GM18861 (cell line): ENCODE measurements around the gene VEGFB.
A peak's percentile ranks its signal among the peaks of the same experiment; 100 is the strongest.

Experiments used
- ATAC-seq: cut with Tn5 transposase; IDR thresholded peaks from one replicate; pipeline ENCODE4 v1.9.1; 2021; ENCODE audit not compliant: unreplicated experiment

VEGFB gene

DNA sequence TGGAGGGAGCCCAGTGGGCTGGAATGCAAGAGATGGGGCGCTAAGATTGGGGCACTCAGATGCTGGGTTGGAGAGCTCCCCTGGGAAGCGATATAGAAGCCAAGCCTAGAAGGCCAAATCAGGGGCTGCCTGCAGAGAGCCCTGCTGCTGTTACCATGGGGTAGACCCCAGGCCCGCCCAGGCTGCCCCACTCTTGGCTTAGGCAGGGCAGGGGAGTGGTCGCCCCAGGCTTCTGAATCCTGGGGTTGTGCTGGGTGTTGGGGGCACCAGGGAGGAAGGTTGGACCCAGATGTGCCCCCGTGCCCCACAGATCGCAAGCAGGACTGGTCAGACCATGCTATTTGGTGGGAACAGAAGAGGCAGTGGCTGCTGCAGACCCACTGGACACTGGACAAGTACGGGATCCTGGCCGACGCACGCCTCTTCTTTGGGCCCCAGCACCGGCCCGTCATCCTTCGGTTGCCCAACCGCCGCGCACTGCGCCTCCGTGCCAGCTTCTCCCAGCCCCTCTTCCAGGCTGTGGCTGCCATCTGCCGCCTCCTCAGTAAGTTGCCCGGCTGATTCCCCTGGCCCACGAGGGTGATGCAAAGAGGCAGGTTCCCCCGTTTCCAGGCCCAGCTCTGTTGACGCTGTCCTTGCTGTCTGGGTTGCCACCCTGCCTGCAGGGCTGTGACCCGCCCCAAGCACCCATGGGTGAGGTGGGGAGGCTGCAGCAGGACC is 23.9 kb upstream of the VEGFB start:
- no peak for ATAC-seq

DNA sequence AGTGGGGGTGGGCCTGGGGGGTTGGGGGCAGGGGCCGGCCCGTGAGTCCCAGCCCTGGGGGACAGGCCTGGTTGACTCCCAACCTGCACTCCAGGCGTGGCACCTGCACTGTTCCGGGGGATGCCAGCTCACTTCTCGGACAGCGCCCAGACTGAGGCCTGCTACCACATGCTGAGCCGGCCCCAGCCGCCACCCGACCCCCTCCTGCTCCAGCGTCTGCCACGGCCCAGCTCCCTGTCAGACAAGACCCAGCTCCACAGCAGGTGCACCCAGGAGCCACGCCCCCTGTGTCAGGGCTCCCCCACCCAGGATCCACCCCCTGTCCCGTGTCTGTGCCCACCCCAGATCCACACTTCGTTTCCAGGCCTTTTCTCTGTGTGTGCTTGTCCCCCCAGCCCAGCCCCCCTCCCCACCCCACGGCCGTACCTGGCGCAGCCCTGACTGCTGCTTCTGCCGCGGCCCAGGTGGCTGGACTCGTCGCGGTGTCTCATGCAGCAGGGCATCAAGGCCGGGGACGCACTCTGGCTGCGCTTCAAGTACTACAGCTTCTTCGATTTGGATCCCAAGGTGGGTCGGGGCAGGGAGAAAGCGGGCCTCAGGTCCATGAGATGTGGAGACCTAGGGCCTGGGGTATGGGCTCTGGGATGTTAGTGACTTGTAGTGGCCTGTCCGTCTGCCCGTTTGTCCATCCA is 23.1 kb upstream of the VEGFB start:
- ATAC-seq, result no peak

DNA sequence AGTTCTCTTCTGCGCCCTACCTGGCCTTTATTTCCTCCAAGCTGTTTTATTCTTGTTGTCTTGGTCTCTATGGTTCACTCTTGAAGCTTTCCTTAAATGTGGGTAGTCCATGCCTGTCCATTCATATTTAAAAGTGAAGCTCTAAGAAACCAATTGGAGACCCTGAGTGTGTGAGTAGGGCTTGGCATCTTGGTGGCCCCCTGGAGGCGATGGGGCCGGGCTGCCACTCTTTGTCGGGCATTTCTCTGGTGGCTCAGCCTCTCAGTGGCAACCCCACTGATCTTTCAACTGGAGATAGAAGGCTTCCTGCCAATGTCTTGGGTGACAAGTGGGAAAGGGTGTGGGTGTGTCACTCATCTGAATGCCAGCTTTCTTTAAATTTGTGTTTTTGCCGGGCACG is 17.5 kb upstream of the VEGFB start:
- no peak for ATAC-seq

DNA sequence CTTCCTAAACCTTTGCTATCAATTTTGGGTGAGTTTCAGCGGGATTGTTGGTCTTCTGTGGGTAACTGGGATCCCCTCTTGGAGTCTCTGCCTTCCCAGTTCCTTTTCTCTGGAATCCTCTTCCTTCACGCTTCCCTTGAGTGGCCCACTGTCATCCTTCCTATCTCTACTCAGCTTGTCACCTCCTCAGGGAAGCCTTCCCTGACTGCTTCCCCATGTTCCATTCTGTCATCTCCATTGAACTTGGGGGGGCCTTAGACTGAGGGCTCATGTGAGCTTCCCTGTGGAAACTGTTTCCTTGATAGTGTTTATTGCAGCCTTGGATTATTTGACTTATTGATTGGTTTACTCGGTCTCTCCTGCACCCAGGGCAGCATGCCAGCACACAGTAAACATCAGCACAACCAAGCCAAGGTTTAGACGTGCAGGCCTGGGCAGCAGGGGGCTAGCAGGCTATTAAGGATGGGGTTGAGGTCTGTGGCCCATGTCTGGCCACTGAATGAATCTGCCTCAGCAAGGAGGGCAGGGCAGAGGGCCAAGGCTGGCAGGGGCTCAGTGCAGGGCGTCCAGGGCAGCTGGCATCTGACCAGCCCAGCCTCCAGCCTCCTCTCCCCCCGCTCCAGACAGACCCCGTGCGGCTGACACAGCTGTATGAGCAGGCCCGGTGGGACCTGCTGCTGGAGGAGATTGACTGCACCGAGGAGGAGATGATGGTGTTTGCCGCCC is 15.6 kb upstream of the VEGFB start:
- no peak for ATAC-seq

DNA sequence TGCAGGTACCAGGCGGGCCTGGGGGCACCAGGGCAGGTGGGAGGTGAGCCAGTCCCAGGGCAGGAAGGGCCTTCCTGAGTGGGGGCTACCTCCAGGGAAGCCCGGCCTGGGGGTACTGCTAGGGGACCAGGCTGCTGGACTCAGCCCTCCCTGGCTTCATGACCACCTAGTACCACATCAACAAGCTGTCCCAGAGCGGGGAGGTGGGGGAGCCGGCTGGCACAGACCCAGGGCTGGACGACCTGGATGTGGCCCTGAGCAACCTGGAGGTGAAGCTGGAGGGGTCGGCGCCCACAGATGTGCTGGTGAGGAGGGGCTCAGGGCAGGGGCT is 15.1 kb upstream of the VEGFB start:
- no peak for ATAC-seq

DNA sequence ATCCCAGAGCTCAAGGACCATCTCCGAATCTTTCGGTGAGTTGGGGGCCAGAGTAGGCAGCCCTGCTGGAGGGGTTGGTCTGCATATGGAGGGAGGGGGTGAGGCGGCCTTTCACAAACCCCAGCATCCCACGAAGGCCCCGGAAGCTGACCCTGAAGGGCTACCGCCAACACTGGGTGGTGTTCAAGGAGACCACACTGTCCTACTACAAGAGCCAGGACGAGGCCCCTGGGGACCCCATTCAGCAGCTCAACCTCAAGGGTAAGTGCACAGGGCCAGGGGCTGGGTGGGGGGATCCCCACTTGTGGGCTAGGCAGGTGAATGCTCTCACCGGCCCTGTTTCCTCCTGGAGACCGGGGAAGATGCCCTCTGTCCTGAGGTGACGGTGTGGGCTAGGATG is 14.6 kb upstream of the VEGFB start:
- ATAC-seq, result no peak

DNA sequence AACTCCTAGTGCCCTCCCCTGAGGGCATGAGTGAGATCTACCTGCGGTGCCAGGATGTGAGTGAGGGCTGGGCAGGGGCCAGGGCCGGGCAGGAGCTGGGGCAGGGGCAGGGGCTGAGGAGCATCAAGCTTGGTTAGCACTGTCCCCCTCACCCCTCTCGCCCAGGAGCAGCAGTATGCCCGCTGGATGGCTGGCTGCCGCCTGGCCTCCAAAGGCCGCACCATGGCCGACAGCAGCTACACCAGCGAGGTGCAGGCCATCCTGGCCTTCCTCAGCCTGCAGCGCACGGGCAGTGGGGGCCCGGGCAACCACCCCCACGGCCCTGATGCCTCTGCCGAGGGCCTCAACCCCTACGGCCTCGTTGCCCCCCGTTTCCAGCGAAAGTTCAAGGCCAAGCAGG is 14.1 kb upstream of the VEGFB start:
- no peak for ATAC-seq

DNA sequence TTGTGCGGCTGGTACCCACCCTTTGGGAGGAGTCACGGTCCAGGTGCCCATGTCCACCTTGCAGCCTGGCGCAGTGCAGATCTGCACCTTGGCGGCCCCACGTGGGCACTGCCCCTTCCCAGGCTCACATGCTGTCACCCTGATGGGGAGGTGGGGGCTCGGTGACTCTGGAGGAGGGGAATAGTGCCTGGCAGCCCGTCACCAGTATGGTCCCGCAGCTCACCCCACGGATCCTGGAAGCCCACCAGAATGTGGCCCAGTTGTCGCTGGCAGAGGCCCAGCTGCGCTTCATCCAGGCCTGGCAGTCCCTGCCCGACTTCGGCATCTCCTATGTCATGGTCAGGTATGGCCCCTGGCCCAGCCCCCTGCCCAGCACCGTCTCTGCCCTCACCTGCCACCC is 13.6 kb upstream of the VEGFB start:
- no peak for ATAC-seq

DNA sequence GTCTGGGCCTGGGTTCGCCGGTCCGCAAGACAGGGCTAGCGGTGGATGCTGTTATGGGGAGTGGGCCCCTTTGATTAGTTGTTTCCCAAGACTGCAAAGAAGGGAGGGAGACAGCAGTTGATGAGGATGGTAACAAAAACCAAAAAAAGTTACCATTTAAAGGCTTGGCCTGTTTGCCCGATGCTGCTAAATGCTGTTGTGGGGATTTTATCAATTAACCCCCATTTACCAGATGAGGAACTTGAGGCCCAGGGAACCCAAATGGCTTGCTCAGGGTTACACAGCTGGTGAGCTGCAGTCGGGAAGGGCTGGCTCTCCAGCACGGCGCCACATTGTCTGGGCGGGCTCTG is 11.8 kb upstream of the VEGFB start:
- no peak for ATAC-seq

DNA sequence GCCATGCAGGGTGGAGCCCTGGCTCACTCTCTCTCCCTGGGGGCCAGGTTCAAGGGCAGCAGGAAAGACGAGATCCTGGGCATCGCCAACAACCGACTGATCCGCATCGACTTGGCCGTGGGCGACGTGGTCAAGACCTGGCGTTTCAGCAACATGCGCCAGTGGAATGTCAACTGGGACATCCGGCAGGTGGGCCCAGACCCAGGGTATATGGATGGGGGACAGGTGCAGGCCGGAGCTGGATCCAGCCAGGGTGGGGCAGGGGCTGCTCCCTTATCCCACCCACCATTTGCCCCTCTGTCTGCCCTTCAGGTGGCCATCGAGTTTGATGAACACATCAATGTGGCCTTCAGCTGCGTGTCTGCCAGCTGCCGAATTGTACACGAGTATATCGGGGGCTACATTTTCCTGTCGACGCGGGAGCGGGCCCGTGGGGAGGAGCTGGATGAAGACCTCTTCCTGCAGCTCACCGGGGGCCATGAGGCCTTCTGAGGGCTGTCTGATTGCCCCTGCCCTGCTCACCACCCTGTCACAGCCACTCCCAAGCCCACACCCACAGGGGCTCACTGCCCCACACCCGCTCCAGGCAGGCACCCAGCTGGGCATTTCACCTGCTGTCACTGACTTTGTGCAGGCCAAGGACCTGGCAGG is 11.3 kb upstream of the VEGFB start:
- no peak for ATAC-seq

DNA sequence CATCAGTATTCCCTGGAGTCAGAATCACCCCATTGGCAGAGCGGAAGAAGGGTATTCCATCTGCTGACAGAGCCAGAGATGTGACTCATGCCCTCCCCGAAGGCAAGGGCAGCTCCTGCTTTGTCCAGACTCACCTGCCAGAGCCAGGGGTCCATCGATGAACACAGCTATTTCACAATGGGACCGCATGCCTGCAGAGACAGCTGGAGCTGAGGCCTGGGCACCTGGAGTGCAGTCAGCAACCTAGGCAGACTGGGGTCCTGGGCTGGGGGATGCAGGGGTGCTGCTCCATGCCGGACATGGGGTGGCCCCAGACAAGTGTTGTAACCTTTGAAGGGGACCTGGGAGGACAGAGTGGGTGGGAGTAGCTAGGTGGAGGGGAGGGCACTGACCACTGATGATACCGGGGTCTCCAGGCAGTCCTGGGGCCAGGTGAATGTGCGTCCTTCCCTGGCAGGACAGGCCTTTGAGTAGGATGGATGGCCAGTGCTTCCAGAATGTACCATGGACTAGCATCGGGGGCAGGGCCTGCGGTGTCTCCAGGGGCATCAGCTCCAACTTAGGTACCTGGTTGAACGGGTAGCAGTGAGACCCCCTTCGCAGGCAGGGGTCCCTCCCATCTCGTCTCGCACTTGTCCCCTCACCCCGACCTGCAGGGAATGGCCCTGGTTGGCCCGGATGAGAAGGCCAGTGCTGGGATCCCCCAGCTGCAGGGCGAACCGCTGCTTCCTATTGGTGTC is 10.1 kb upstream of the VEGFB start:
- no peak for ATAC-seq

DNA sequence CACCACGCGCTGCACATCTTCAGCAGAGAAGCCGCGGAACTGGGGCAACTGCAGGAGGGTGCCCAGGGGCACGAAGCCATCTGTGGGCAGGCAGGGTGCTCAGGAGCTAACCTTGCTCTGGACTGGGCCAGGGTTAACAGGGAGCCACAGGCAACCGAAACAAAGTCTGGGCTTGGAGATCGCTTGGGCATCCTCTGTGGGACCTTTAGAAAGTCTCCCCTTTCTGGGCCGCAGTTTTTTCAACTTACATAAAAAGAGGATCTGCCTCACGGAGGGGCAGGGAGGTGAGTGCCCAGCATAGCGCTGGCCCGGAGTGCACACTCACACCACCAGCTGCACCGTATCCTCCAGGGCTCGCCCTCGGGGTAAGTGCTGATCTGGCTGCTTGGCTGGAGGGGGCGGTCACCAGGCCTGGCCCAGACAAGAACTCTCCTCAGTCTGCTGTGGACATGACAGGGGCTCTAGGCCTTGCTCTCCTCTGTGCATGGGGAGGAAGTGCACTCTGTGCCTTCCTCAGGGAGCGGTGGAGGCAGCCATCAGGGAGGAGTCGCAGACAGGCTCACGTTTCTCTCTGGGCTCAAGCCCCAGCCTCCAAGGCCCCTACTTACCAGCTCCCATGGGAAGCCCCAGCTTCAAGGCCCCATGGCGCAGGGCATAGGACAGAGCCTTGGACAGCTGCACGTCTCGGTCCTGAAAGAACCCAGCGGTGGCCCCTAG is 9.3 kb upstream of the VEGFB start:
- ATAC-seq, result no peak

DNA sequence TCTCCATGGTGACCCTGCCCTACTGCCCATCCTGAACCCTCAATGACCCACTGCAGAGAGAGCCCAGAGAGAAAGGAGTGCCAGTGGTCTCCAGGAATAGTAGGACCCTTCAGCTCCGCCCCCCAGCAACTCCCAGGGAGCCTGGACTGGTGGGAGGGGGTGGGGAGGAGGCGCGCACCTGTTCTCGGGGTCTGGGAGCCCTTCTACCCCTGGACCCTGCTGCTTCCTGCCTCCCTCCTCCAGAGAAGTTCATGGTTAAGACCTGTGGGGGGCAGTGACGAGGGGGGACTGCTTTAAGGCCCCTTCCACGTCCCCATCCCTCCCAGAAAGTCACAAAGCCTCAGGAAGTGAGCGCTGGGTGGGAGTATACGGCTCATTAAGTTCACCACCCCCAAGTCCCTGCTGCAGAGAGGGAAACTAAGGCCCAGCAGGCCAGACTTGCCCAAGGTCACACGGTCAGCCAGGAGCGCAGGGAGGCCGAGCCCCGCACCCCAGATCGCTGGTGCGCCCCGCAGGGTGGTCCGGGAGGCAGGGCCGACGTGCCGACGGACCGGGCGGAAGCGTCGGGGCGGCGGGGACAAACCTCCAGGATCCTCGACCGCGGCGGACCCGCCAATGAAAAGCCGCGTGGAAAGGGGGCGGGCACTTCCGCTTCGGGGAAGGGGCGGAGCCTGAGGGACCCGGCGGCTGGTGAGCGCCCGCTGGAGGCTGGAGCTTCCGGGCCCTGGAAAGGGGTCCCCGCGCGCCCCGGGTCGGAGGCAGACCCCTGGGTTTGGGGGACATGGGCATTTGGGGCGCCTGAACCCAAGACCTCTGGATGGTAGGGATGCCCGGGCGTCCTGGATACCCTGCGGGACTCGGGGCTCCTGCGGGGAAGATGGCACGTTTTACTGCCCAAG is 8.5 kb upstream of the VEGFB start, which contains the start of the genes NUDT22 and TRPT1:
Gene NUDT22 (plus strand): TSS at position 667 of the 899 bp plus-strand sequence. CDS start 379 bp downstream, outside the sequence.
Gene TRPT1 (minus strand): TSS at position 579 of the 899 bp plus-strand sequence. CDS start 326 bp downstream, at position 253.
- ATAC-seq, result peak; percentile 35

DNA sequence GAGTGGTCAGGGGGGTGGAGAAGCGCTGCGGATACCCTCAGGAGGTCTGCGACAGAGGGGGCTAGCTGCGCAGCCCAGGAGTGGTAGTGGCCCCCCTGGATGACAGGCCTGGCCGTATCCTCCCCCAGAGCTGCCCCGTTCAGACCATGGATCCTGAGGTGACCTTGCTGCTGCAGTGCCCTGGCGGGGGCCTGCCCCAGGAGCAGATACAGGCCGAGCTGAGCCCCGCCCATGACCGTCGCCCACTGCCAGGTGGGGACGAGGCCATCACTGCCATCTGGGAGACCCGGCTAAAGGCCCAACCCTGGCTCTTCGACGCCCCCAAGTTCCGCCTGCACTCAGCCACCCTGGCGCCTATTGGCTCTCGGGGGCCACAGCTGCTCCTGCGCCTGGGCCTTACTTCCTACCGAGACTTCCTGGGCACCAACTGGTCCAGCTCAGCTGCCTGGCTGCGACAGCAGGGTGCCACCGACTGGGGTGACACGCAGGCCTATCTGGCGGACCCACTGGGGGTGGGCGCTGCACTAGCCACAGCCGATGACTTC is 7.8 kb upstream of the VEGFB start:
- ATAC-seq, result no peak

DNA sequence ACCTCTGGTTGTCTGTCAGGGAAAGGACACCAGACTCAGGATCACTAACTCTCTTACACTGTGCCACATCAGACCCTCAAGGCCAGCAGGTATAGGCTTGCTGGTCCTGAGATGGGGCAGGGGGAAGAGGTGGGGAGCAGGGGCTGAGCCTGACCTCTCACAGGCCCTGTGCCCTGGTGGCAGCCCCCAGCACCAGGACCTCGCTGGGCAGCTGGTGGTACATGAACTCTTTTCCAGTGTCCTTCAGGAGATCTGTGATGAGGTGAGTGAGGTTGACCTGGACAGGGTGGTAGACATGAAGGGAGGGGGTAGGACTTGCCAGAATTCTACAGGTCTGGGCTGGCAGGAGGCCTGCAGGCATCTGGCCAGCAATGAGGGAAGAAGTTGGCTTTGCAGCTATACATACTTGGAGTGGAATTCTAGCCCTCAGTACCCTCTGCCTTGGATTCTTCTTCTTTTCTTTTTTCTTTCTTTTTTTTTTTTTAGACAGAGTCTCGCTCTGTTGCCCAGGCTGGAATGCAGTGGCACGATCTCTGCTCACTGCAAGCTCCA is 6.9 kb upstream of the VEGFB start:
- no peak for ATAC-seq

DNA sequence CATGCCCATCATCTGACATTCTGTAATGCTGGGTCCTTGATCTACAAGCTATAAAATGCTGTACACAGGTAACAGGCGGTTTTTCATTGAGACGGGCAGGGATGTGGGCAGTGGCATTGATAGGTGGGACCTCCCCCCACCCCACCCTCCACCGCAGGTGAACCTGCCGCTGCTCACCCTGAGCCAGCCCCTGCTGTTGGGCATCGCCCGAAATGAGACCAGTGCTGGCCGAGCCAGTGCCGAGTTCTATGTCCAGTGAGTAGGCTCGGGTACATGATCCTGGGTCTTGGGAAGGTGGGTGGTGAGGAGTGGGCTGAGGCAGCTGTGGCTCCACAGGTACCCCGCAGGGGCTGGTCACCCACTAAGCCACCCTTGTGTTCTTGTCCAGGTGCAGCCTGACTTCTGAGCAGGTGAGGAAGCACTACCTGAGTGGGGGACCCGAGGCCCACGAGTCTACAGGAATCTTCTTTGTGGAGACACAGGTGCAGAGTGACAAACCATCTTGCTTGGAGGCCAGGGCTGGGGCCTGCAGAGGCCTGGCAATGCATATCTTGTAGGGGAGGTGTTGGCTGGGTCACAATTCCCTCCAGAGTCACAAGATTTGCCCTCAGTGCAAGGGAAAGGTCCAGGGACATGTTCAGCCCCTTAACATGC is 5.2 kb upstream of the VEGFB start:
- ATAC-seq, result no peak

DNA sequence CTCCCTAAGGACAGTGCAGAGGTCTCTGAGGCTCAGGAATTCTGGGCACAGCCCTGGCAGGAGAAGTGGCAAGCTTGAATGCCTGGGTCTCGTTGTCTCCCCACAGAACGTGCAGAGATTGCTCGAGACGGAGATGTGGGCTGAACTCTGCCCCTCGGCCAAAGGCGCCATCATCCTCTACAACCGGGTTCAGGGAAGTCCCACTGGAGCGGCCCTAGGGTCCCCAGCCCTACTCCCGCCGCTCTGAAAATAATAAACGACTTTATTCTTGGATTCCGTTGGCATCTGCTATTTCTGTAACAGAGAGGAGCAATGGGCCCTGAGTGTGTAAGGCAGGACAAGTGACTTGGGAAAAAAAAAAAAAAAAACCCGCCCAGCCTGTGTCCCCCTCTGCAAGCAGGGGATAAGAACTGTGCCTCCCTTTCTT is 4.6 kb upstream of the VEGFB start:
- ATAC-seq, result no peak
